CD4-positive, alpha-beta memory T cell (primary cell): ENCODE measurements around the gene GJD3. TPM values are rescaled to one million over a fixed set of nuclear protein-coding genes. Genes with fewer than 3 reads are reported as not detected.
"Not testable (repeated sequence)": the region's sequence is repeated elsewhere in the genome, so short reads cannot be mapped to it uniquely, and the experiment has no call there.

Experiments
- CTCF ChIA-PET: fragments of 350-600 bp; sonication (Branson Sonifier 250); formaldehyde crosslinking; loops from one replicate; lab custom pipeline; 2021; ENCODE audit warnings: inconsistent platforms; ENCODE audit not compliant: partially characterized antibody; lab: Charles Lee
- POLR2A ChIA-PET: fragments of 350-600 bp; sonication (Branson Sonifier 250); formaldehyde crosslinking; loops from one replicate; lab custom pipeline; 2021; ENCODE audit not compliant: partially characterized antibody; lab: Charles Lee
- DNase-seq, 5 donors: peaks; one replicate each; pipeline versions ENCODE4 v3.0.0 to v3.0.0-alpha.2; 2020 to 2022; ENCODE audit warnings: mixed read lengths in 1 of 5
- H3K27ac ChIP-seq: one replicate; pipeline ENCODE4 v1.7.0; 2013; ENCODE audit warnings: low read depth, low read length
- H3K27me3 ChIP-seq: 2 replicates; pipeline ENCODE4 v1.7.0; 2013; ENCODE audit warnings: mild to moderate bottlenecking, low read length, moderate library complexity; ENCODE audit not compliant: insufficient read depth
- H3K36me3 ChIP-seq: 2 replicates; pipeline ENCODE4 v1.7.0; 2013; ENCODE audit warnings: mild to moderate bottlenecking, low read length, moderate library complexity; ENCODE audit not compliant: insufficient read depth
- H3K4me1 ChIP-seq: 2 replicates; pipeline ENCODE4 v1.7.0; 2013; ENCODE audit warnings: mild to moderate bottlenecking, low read length, moderate library complexity; ENCODE audit not compliant: insufficient read depth
- H3K4me3 ChIP-seq, 2 donors: one replicate each; pipeline ENCODE4 v1.7.0; 2013; ENCODE audit warnings: low read length in 2 of 2, mild to moderate bottlenecking in 1 of 2
- H3K9me3 ChIP-seq, 2 donors: one replicate each; pipeline ENCODE4 v1.7.0; 2013; ENCODE audit warnings: low read length in 2 of 2, control low read depth in 1 of 2; ENCODE audit not compliant: control insufficient read depth in 1 of 2
- H3K27ac Mint-ChIP-seq, 7 donors: one replicate each; pipeline ENCODE4 v1.8.0; 2020 to 2021; ENCODE audit warnings: mixed read lengths in 7 of 7, mild to moderate bottlenecking in 6 of 7, inconsistent platforms in 3 of 7, moderate library complexity in 3 of 7
- H3K27me3 Mint-ChIP-seq, 2 donors: one replicate each; pipeline ENCODE4 v1.8.0; 2020 to 2021; ENCODE audit warnings: mixed read lengths in 2 of 2
- H3K36me3 Mint-ChIP-seq, 2 donors: one replicate each; pipeline ENCODE4 v1.8.0; 2020 to 2021; ENCODE audit warnings: mixed read lengths in 2 of 2, inconsistent platforms in 1 of 2, mild to moderate bottlenecking in 1 of 2
- H3K4me1 Mint-ChIP-seq, 4 donors: one replicate each; pipeline ENCODE4 v1.8.0; 2020 to 2021; ENCODE audit warnings: mixed read lengths in 4 of 4, mild to moderate bottlenecking in 1 of 4
- H3K4me3 Mint-ChIP-seq, 8 donors: one replicate each; pipeline ENCODE4 v1.8.0; 2020 to 2021; ENCODE audit warnings: mixed read lengths in 8 of 8, mild to moderate bottlenecking in 7 of 8, moderate library complexity in 6 of 8, inconsistent platforms in 3 of 8
- H3K9me3 Mint-ChIP-seq, 8 donors: one replicate each; pipeline ENCODE4 v1.8.0; 2020 to 2021; ENCODE audit warnings: mixed read lengths in 8 of 8, mild to moderate bottlenecking in 5 of 8, inconsistent platforms in 3 of 8, moderate library complexity in 1 of 8
- intact Hi-C: fragments of 100-400 bp; cut with micrococcal nuclease; formaldehyde crosslinking; loops from one replicate; pipeline ENCODE4 v1.15.1; 2023
- polyA plus RNA-seq, 2 donors: library from polyadenylated mRNA; unstranded; fragments of 300-500 nt; fragmentation: Illumina TruSeq; gene quantifications; one replicate each; pipeline ENCODE4 v1.2.3, GENCODE V29; 2021
- total RNA-seq, 2 experiments: library from RNA; stranded (reverse); gene quantifications; one replicate each; pipeline ENCODE4 v1.2.3, GENCODE V29; 2021

Gene GJD3
- total and polyA plus RNA-seq, 4 experiments from 2014 or later: not detected

- Histone ChIP-seq H3K4me3 (no peak overlapping the region), H3K27me3 (no peaks in the 10 kb centered on the region), H3K4me1 (peaks cover 17% of the 10 kb centered on the region), H3K27ac (no peak overlapping the region), H3K36me3 (no peaks in the 10 kb centered on the region), H3K9me3 (no peaks in the 10 kb centered on the region)
- intact Hi-C loops: no loop called here
- no peak for DNase-seq
- Mint-ChIP-seq H3K4me1 (peaks cover 8 to 19% (median 14%) of the 10 kb centered on the region in 4 donors), H3K27ac (no peak overlapping the region), H3K36me3 (no peaks in the 10 kb centered on the region), H3K4me3 (no peak overlapping the region), H3K27me3 (no peaks in the 10 kb centered on the region), H3K9me3 (no peaks in the 10 kb centered on the region)
- POLR2A ChIA-PET: interaction anchor here (1.0 to 1.2 kb wide), 2 partner anchors 10 to 50 kb away, joined by 3 read pairs; partner anchors contain the start of gene TOP2A
- CTCF ChIA-PET: interaction anchor here (1.0 to 2.4 kb wide), 4 partner anchors 8 to 104 kb away, joined by 3 to 10 read pairs (median 4); partner anchors contain the start of gene TOP2A
Measured at GRCh38 chr17:40407460-40407859, 42.9 kb upstream of the GJD3 start.

- H3K9me3 Mint-ChIP-seq: no peaks in the 10 kb centered on the region
Measured at GRCh38 chr17:40404003-40404402, 39.5 kb upstream of the GJD3 start.

GRCh38 chr17:40402668-40403067 is 38.1 kb upstream of the GJD3 start:
- Mint-ChIP-seq H3K4me3 (peak overlapping the region; percentile 54 to 86 (median 74)), H3K27me3 (no peaks in the 10 kb centered on the region), H3K27ac (peak overlapping the region in 6 of 7 donors; percentile 69 to 85 (median 76)), H3K9me3 (no peaks in the 10 kb centered on the region), H3K4me1 (peaks cover 16 to 25% (median 22%) of the 10 kb centered on the region in 4 donors), H3K36me3 (no peaks in the 10 kb centered on the region)
- peak overlapping the region; percentile 33 for H3K27ac ChIP-seq
- DNase-seq: peak in 2 of 5 donors; percentile 21 to 23
- peaks cover 22% of the 10 kb centered on the region for H3K4me1 ChIP-seq
- ChIA-PET CTCF (interaction anchor here (0.6 to 6.4 kb wide), 9 partner anchors 9 to 157 kb away, joined by 3 to 93 read pairs (median 6); partner anchors contain the start of gene IGFBP4), POLR2A (interaction anchor here (1.0 to 3.6 kb wide), 5 partner anchors 15 to 158 kb away, joined by 3 to 24 read pairs (median 3); partner anchors contain the start of gene TOP2A)
- peak overlapping the region in 1 of 2 donors; percentile 32 for H3K4me3 ChIP-seq
- no peaks in the 10 kb centered on the region for H3K9me3 ChIP-seq
- no peaks in the 10 kb centered on the region for H3K36me3 ChIP-seq
- no peaks in the 10 kb centered on the region for H3K27me3 ChIP-seq
- intact Hi-C loops: no loop called here

More at GRCh38 chr17:40404003-40404402, 39.5 kb upstream of the GJD3 start:
- H3K4me3 Mint-ChIP-seq: peak overlapping the region in 2 of 8 donors; percentile 54 to 57
- intact Hi-C loops: no loop called here
- POLR2A ChIA-PET: no interaction called here
- no peaks in the 10 kb centered on the region for H3K27me3 ChIP-seq
- H3K4me1 Mint-ChIP-seq: peaks cover 16 to 25% (median 22%) of the 10 kb centered on the region in 4 donors
- peaks cover 22% of the 10 kb centered on the region for H3K4me1 ChIP-seq
- CTCF ChIA-PET: interaction anchor here (1.3 to 6.4 kb wide), 3 partner anchors 11 to 129 kb away, joined by 3 to 93 read pairs (median 8); no protein-coding TSS in a partner anchor
- no peaks in the 10 kb centered on the region for H3K36me3 Mint-ChIP-seq
- no peaks in the 10 kb centered on the region for H3K27me3 Mint-ChIP-seq
- H3K36me3 ChIP-seq: no peaks in the 10 kb centered on the region
- H3K4me3 ChIP-seq: no peak overlapping the region
- peak overlapping the region in 1 of 7 donors; percentile 55 for H3K27ac Mint-ChIP-seq
- DNase-seq: no peak
- H3K27ac ChIP-seq: no peak overlapping the region
- H3K9me3 ChIP-seq: no peaks in the 10 kb centered on the region

- Histone ChIP-seq H3K4me3 (no peak overlapping the region), H3K27me3 (no peaks in the 10 kb centered on the region), H3K4me1 (peaks cover 21% of the 10 kb centered on the region), H3K9me3 (no peaks in the 10 kb centered on the region), H3K27ac (no peak overlapping the region), H3K36me3 (no peaks in the 10 kb centered on the region)
- H3K27ac Mint-ChIP-seq: peak overlapping the region in 2 of 7 donors; percentile 82 to 84
- ChIA-PET CTCF (interaction anchor here (0.7 to 6.4 kb wide), 17 partner anchors 13 to 259 kb away, joined by 3 to 93 read pairs (median 7); partner anchors contain the start of genes CASC3, IGFBP4 and TOP2A), POLR2A (interaction anchor here (1.1 to 1.8 kb wide), 2 partner anchors 18 to 133 kb away, joined by 4 to 10 read pairs; partner anchors contain the start of gene TOP2A)
- H3K36me3 Mint-ChIP-seq: no peaks in the 10 kb centered on the region
- H3K4me3 Mint-ChIP-seq: no peak overlapping the region
- peaks cover 16 to 24% (median 21%) of the 10 kb centered on the region in 4 donors for H3K4me1 Mint-ChIP-seq
- H3K9me3 Mint-ChIP-seq: no peaks in the 10 kb centered on the region
- peak in 4 of 5 donors; percentile 40 to 66 (median 57) for DNase-seq
- intact Hi-C loops: loop anchor here (1.0 to 5.0 kb wide), 5 partner anchors 16 to 161 kb away; partner anchors contain the start of gene IGFBP4
- no peaks in the 10 kb centered on the region for H3K27me3 Mint-ChIP-seq
Measured at GRCh38 chr17:40399185-40399584, 34.6 kb upstream of the GJD3 start.

- H3K27ac Mint-ChIP-seq, H3K9me3 Mint-ChIP-seq, H3K27me3 ChIP-seq, H3K36me3 ChIP-seq, H3K27me3 Mint-ChIP-seq, H3K4me1 ChIP-seq, intact Hi-C loops, H3K36me3 Mint-ChIP-seq, H3K4me3 Mint-ChIP-seq, H3K4me3 ChIP-seq, DNase-seq, H3K9me3 ChIP-seq, H3K27ac ChIP-seq, POLR2A ChIA-PET, H3K4me1 Mint-ChIP-seq: not testable (repeated sequence)
- CTCF ChIA-PET: interaction anchor here (0.8 kb wide), 1 partner anchor 187 kb away, joined by 3 read pairs; no protein-coding TSS in a partner anchor
Measured at GRCh38 chr17:40386555-40386954, 22.0 kb upstream of the GJD3 start.

GRCh38 chr17:40382251-40382650 is 17.7 kb upstream of the GJD3 start:
- POLR2A ChIA-PET: no interaction called here

GRCh38 chr17:40378966-40379365 is 14.4 kb upstream of the GJD3 start:
- Histone ChIP-seq H3K27ac (no peak overlapping the region), H3K9me3 (no peaks in the 10 kb centered on the region), H3K36me3 (no peaks in the 10 kb centered on the region), H3K4me3 (no peak overlapping the region), H3K27me3 (no peaks in the 10 kb centered on the region), H3K4me1 (no peaks in the 10 kb centered on the region)
- Mint-ChIP-seq H3K36me3 (no peaks in the 10 kb centered on the region), H3K27me3 (peaks cover 2 to 5% of the 10 kb centered on the region in 2 donors), H3K9me3 (peaks cover 0 to 1% (median 0%) of the 10 kb centered on the region in 8 donors), H3K4me3 (no peak overlapping the region), H3K27ac (no peak overlapping the region), H3K4me1 (peaks cover 2 to 7% (median 4%) of the 10 kb centered on the region in 4 donors)
- ChIA-PET CTCF (no interaction called here), POLR2A (no interaction called here)
- intact Hi-C loops: no loop called here
- no peak for DNase-seq

More at GRCh38 chr17:40382251-40382650, 17.7 kb upstream of the GJD3 start:
- H3K4me3 Mint-ChIP-seq: no peak overlapping the region
- no peaks in the 10 kb centered on the region for H3K9me3 Mint-ChIP-seq
- H3K27ac Mint-ChIP-seq: no peak overlapping the region
- CTCF ChIA-PET: interaction anchor here (1.0 to 2.5 kb wide), 2 partner anchors 17 to 41 kb away, joined by 3 to 8 read pairs; no protein-coding TSS in a partner anchor
- intact Hi-C loops: no loop called here
- H3K9me3 ChIP-seq: no peaks in the 10 kb centered on the region
- H3K27me3 Mint-ChIP-seq: no peaks in the 10 kb centered on the region
- no peak overlapping the region for H3K4me3 ChIP-seq
- no peaks in the 10 kb centered on the region for H3K36me3 ChIP-seq
- no peaks in the 10 kb centered on the region for H3K27me3 ChIP-seq
- H3K4me1 ChIP-seq: no peaks in the 10 kb centered on the region
- H3K27ac ChIP-seq: no peak overlapping the region
- no peak for DNase-seq
- H3K4me1 Mint-ChIP-seq: no peaks in the 10 kb centered on the region
- no peaks in the 10 kb centered on the region for H3K36me3 Mint-ChIP-seq
